HG03196 (cell line): ENCODE measurements around the gene SLC48A1.

Experiments
- ATAC-seq: cut with Tn5 transposase; IDR thresholded peaks from one replicate; pipeline ENCODE4 v1.9.1; 2021; ENCODE audit not compliant: unreplicated experiment

Gene SLC48A1

DNA sequence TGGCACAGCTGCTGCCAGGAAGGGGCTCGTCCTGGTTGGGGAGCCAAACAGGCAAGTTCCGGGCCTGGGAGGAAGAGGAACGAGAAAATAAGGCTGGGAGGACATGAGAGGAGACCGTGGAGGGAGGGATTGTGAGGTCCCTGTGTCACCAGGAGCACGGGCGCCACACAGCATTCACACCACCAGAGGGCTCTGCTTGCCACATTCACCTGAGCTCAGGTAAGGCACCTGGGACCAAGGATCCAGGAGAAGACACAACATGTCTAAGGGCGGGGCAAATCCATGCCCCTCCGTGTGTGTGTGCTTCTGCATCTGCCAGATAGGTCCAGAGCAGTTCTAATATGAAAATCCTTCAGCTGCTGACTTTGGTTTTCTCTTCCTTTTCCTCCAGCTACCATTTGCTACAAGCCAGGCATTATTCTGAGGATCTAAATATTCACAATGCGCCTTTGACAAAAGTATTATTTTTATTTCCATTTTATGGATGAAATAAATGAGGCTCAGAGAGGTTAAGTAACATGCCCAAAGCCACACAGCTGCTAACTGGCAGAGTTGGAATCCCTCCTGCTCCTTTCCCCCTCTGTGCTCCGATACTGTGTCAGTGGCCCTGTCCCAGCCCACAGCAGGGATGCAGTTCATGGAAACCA, 28.9 kb upstream of the SLC48A1 start:
- no peak for ATAC-seq

DNA sequence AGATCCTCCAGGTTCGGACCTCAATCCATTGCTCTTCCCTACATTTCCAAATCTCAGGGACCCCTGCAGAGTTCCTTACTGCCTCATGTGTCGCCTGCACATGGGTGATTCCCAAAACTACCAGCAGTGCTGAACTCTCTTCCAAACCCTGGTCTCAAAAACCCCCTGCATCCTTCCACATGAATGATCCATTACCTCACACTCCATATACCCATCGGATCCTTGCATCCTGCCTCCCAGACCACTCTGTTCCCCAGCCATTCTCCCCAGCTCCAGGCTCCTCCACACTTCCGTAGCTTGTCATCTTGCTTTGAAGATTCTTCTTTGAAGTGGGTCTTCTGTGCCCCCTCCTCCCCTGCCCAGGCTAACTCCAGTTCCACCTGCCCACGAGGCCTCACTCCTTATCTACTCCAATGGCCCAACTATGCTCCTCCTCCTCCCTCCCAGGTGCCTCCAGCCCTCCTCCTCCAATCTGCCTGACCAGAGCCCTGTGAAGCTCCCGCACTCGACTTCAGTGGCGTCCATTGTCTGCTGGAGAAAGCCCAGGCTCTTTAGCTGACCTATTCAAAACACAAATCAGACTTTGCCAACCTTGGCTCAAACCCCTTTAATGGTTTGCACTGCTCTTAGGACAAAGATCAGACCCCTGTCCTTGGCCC, 28.1 kb upstream of the SLC48A1 start:
- no peak for ATAC-seq

DNA sequence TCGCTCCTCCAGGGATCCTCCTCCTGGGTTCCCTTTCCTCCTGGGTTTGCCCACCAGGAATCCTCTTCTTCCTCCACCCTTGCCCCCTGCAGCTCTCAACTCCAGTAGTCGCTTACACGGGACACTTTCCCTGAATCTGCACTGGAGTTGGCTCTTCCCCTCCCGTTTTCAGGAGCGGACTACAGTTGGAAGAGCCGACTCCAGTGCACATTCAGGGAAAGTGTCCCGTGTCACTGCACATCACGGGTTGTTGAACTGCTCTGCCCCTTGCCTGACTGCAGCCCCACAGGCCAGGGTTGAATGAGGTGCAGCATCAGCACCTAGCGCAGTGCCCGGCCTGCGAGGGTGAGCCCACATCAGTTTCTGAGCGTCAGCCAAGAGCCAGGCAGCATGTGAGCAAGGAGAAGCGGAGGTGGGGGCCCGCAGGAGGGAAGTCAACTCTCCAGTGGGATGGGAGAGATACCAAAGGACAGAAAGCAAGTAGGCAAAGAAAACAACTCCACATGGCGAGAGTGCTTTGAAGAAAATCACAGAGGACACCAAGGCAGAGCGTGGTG, 27.5 kb upstream of the SLC48A1 start:
- ATAC-seq, result no peak

DNA sequence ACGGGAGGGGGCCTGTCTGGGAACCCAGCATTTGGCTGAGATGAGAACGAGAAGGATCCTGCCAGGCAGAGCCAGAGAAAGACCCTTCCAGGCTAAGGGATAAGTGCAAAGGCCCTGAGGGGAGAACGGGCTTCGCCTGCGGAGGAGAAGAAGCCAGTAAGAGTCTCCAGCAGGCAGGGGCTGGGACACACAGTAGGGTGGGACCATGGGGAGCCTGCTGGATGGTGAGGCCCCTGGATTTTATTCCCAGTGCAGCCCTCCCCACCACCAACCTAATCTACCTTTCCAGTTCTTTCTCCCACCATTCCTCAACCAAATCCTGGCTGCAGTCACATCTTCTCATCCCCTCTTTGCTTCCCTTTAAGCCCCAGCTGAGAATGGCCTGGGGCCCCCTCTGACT, 27.0 kb upstream of the SLC48A1 start:
- ATAC-seq, result no peak

DNA sequence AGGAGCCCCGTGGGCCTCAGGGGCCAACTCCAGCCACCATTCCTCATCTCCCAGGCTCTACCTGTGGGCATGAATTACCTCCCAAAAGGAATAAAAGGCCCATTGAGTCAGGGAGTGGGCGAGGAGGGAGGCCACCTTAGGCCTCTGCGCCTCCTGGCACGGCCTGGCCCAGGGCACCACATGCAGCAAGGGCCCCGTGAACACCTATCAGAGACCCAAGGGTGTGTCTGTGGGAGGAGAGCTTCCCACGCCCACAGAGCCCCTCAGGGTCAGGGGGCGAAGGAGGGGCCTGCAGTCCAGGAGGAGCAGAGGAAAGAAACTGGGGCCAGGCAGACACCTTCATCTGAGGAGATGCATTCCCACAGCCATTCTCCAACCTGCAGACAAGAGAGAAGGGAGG, 26.5 kb upstream of the SLC48A1 start:
- ATAC-seq, result no peak

DNA sequence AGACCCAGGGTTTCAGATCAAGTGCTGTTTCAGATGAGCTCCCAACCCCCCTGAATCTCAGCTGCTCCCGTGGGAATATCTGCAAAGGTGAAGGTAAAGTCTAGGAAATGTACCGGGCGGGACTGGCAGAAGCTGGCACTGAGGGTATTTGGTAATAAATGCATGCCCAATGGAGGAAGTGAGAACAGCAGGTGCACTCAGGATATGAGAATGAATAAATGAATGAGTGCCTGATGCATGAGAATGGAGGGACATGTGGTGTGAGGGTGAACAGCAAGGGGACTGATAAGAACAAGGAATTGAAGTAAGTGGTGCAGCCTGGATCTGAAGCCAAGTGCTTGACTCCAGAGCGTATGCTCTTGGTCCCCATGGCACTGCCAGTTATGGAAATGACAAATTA, 25.9 kb upstream of the SLC48A1 start:
- ATAC-seq, result no peak

DNA sequence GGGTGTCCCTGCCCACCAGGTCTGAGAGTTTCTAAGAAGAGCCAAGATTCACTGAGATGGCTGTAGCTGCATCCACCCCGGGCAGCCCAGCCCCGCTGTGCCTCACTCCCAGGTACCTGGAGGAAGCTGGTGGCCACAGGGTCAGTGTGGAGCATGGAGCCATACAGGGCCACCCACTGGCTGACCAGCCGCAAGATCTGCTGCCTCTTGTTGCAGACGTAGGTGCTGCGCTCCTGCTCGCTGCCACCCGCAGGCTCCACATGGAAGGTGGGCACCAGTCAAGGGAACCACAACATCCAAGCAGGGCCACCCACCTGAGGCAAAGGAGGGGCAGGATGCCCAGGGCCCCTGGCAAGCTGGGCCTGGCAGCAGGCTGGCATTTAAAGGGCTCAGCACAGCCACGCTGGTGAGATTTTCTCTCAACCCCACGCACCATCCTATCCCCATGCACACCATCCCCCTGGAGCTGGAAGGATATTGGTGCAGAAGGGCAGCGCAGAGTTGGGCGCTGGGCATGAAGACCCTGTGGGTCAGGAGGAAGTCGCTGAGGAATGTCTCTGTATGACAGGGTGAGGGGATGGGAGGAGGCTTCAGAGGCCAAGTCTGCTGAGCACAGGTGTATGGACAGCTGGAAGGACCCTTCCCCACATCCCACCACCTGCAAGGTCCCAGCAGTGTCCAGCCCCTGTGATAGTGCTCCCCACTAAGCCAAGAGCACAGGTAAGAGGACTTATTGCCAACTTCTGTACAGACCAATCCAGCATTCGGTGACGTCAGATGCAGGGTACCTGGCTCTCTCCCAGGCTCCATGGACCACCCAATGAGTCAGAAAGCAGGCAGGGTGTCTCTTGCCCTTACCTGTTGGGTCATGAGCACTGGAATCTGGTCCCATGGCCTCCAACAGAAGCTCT, 25.2 kb upstream of the SLC48A1 start:
- no peak for ATAC-seq

DNA sequence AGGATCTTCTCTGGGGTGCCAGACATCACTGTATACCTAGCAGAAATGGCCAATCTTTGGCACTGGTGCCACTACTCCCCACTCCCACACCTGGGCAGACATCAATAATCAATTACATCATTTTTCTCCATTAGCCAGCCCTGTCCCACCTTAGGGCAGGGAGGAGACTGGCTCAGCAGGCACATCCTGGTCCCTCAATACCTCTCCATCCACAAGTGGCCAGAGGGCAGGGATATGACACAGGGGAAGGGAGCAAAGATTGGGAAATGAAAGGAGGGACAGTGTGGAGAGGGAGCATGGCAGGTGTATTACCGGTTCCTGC, 24.6 kb upstream of the SLC48A1 start:
- ATAC-seq, result no peak

DNA sequence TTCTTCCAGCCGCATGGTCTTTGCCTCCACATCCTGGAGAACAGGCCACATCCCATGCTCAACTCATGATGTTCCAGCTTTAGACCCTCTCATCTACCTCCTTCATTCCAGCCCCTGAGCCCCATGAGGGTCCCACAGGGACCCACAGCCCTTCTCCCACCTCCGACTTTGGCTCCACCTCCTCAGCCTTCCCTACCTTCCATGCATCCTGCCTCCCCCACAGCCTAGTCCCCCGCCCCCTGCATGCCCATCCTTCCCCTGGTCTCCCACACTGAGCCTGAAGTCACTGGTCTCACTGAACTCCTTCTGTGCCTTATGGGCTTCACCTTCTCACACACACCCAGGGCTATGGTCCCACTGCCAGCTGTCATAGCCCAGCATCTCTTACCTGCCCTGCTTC, 24.1 kb upstream of the SLC48A1 start:
- ATAC-seq, result no peak

DNA sequence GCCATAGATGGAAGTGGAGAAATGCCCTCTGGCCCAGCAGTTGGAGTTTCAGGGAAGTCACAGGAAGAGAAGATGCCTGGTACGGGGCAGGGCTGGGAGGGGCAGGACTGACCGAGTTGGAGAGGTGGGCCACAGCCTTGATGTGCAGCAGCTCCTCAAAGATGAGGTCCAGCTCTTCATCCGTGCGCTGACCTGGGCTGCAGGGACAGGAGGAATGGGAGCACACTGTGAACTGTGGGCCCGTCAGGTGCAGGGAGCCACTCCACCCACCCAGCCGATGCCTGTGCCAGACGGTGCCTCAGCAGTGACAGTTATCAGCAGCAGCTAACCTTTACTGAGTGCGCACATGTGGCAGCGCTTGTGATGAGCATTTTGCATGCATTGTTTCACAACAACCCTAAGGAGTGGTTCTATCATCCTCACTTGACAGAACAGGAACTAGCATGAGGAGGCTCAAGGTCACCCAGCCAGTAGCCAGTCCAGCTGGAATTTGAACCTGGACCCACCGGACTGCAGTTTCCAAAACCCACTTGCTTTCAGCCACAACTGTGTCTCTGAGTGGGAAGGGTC, 22.7 kb upstream of the SLC48A1 start:
- no peak for ATAC-seq

DNA sequence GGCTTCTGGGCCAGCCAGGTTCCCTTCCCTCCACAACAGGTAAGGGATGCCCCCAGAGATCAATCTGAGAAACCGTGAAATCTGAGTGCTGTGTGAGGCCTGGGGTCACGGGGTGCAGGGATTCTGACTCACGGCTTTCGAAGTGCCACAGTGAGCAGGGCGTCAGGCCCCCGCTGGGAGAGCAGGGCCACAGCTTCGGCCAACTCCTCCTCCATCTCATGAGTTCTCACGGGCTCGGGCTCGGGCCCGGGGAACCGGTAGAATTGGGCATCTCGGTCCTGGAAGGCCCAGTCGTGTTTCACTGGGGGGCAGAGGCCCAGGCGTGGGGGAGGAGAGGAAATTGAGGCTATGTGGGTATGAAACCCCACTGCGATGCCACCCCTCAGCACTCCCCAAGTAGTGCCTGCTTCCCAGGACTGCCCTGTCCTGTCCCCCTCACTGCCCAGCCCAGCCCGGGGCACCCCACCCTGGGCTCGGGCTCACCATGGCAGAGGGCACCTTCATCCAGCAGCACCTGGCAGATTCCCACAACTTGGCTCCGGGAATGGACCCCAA, 22.0 kb upstream of the SLC48A1 start:
- ATAC-seq, result no peak

DNA sequence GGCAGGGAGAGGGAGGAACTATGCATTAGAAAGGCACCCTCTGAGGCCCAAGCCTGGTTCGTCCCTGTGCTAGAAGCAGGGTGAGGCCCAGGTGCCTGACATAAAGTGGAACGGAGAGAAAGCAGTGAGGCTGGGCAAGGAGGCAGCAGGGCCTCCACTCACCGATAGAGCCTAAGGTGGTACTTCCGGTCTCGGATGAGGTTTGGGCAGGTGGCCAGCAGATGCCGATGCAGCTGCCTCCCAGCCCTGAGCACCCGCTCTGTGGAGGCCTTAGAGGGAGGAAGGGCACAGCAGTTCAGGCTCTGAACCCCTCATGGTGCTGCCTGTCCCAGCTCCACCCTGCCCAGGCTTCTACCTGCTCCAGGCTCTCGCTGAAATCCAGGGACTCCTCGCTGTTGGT, 21.5 kb upstream of the SLC48A1 start:
- ATAC-seq, result no peak

DNA sequence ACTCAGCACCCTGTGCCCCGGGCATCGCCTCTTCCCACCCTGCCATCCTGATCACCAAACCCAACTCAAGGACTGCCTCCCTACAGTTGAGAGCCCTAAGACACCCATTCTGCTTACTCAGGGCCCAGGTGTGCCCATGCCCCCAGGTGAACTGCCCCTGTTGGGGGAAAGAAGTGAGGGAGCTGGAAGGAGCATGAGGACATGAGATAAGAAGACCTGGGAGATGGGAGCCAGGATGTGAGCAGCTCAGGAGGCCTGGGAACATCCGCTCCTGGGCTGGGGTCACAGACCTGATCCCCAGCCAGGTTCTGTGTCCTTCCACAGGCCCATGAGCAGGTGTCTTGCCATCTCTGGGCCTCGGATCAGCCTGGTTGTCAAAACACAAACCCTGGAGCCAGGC, 20.9 kb upstream of the SLC48A1 start:
- ATAC-seq, result no peak

DNA sequence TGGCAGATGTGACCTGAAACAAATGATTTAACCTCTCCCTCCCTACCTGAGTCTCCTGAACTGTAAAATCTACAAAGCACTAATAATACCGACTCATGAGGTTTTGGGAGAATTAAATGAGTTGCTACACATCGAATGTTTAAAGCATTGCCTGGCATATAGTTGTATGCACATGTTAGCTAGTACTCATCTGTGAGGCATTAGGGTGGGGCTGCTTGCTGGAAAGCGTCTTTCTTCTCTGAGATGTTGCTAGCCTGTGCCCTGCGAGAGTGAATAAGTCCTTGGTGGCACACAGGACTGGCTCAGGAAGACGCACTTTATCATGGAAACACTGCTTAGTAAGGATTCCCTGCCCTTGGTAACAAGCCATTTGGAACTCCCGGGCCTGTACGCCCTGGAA, 20.5 kb upstream of the SLC48A1 start:
- ATAC-seq, result no peak

DNA sequence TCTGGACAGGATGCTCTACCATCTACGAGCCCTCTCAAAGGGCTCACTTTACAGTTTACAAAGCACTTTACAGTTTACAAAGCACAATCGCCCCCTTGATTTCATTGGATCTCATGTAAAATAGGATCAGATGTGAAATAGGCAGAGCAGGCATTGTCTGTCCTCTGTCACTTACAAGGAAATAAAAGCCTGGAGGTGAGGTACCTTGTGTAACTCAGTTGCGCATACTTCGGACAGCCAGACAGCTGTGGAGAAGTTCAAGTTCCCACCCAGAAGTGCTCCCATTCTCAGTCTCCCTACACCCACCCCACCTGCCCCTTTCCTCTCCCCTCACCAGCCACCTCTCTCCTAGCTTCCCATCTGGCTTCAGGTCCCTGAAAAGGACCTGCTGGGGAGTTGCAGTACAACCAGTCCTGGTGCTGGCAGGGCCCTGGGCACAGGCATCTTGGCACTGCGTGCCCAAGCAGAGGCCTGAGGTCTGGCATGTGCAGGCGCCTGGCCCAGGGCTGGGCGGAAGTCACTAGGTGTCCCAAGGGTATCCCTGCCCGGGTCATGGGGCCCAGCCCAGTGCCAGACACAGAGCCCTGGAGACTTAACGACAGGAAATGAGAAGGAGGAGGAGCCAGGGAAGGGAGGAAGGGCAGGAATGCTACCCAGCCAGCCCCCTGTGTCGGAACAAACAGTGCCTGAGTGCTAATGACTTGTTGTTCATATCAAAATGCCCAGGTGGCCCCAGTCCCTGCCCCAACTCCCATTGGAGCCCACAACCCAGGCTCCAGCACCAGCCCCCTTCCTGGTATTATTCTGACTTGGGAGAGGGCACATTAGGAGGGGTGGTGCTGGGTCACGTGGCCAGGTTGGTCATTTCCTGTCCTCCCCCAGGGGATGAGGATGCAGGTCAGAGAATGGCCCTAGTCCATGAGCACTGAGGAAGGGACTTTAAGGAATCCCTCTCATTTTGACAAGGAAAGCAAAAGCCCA, 19.7 kb upstream of the SLC48A1 start:
- peak; percentile 24 for ATAC-seq

DNA sequence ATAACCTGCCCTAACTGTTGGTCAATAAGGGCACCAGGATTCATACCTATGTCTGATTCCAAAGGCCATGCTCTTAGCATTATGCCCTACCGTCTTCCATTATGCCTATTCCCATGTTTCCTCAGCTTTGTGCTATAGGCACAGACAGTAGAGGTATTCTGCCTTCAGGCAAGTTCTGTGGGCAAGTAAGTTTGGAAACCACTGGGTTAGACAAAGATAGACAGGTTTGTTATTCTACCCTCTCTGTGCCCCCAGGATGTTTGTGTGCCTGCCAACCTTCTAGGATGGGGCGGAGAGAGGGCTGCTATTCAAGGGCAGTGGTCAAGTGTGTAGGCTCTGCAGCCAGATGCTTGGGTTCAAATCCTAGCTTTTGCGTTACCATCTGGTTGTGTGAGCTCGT, 18.9 kb upstream of the SLC48A1 start:
- no peak for ATAC-seq

DNA sequence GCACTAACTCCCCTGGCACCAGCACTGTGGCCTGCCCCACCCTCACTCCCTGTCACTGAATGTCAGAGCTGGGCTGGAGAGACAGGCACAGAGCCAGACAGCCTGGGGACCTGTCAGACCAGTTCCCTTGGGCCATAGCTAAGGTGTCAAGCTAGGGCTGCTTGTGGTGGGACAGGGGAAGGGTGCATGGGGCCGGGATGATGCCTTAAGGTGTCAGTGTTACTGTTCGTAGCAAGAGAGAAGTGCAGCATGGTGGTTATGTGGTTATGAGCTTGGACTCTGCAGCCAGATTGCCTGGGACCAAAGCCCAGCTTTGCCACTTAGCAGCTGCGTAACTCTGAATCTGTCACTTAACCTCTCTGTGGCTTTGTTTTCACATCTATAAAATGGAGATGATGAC, 18.2 kb upstream of the SLC48A1 start:
- no peak for ATAC-seq

DNA sequence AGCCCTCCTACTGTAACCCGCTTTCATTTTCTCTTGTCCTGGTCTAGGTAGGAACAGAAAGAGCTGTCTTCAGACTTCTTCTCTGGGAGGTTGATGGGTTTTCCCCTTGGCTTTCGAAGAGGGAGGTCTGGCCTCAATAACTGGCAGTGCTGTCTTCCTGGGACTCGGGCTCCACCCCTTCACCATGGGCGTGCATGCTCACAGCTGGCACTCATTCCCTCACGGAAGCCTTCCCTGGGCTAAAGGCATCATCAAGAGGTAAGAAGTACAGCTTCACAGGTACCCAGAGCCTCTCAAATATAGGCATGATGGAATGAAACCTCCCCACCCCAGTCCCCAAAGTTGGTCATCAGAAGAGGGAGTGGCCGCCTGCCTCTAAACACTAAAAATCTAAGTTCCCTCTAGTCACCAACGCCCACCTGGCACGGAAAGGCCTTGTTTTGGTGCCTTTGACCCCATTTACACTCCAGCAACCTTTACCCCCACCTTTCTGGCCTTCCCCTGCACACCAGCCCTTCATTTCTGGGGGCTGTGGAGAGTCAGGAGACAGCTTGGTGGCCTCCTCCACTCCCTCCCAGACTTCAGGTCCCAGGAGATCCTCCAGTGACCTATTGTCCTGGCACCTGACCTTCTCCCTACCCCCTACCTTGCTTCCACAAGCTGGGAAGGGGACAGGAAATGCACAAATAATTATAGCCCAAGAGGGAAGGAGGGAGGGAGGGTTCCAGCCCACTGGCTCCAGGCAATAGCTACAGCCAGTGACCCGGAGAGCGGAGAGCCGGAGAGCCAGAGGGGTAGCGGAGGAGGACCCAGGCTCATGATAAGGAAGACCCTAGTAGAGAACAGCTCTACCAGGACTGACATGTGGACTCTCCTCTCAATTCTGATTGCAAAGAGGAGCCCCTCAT, 17.1 kb upstream of the SLC48A1 start:
- ATAC-seq, result peak; percentile 59

DNA sequence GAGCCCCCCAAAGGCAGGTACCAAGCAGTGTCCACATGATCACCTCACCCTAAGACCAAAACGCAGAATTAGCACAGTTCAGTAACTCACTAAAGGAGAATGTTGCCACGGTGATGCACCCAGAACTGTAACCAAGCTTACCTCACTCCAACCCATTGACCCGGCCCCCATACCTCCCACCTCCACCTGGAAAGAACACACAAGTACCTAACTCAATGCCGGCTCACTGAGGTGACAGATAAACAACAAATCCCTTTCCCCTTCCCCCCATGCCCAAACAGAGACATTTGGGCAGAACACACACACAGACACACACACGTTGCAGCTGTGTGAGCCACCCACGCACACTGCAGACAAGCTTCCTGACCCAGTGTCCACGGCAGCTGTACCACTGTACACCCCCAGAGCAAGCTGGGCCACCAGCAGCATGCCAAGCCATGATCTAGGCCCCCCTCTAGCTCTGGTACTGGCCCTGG, 15.6 kb upstream of the SLC48A1 start:
- ATAC-seq, result no peak
